Activated CD8-positive, alpha-beta T cell treated with anti-CD3 and anti-CD28 coated beads for 36 hours (primary cell): ENCODE data around the gene LPP. TPM values are rescaled to one million over a fixed set of nuclear protein-coding genes. Genes with fewer than 3 reads are reported as not detected.

Experiments
- ATAC-seq: fragments of 200-7000 bp; cut with Tn5 transposase; one replicate; pipeline ENCODE4 v1.10.0; 2021; ENCODE audit warnings: mild to moderate bottlenecking, moderate library complexity
- CTCF ChIA-PET: fragments of 350-600 bp; sonication (Branson Sonifier 250); formaldehyde crosslinking; loops from one replicate; lab custom pipeline; 2021; ENCODE audit warnings: antibody characterized with exemption; lab: Charles Lee
- POLR2A ChIA-PET: fragments of 350-600 bp; sonication (Branson Sonifier 250); formaldehyde crosslinking; loops from one replicate; lab custom pipeline; 2021; ENCODE audit warnings: antibody characterized with exemption; lab: Charles Lee
- DNase-seq: peaks from one replicate; pipeline ENCODE4 v3.0.0-alpha.2; 2020
- H3K27ac Mint-ChIP-seq: one replicate; pipeline ENCODE4 v1.8.0; 2021; ENCODE audit warnings: mild to moderate bottlenecking, mixed read lengths
- H3K27me3 Mint-ChIP-seq: one replicate; pipeline ENCODE4 v1.8.0; 2021; ENCODE audit warnings: mixed read lengths
- H3K36me3 Mint-ChIP-seq: one replicate; pipeline ENCODE4 v1.8.0; 2021; ENCODE audit warnings: low read depth, mixed read lengths
- H3K4me1 Mint-ChIP-seq: one replicate; pipeline ENCODE4 v1.8.0; 2021; ENCODE audit warnings: low read depth, mixed read lengths
- H3K4me3 Mint-ChIP-seq: one replicate; pipeline ENCODE4 v1.8.0; 2021; ENCODE audit warnings: mild to moderate bottlenecking, moderate library complexity, mixed read lengths
- H3K9me3 Mint-ChIP-seq: one replicate; pipeline ENCODE4 v1.8.0; 2021; ENCODE audit warnings: mixed read lengths
- intact Hi-C: fragments of 100-400 bp; cut with micrococcal nuclease; formaldehyde crosslinking; loops from one replicate; pipeline ENCODE4 v1.10.0; 2022
- total RNA-seq, 2 experiments: library from RNA; stranded (reverse); gene quantifications; one replicate each; pipeline ENCODE4 v1.2.3, GENCODE V29; 2021
- TF ChIP-seq, protein P1 (sequence below): fragments of 200-600 bp; IDR thresholded peaks from one replicate; pipeline ENCODE4 v1.8.0; 2022; ENCODE audit warnings: antibody characterized with exemption, mild to moderate bottlenecking

Gene LPP
- total RNA-seq, 2 experiments from 2014 or later: 16.4 to 22.6 TPM

DNA sequence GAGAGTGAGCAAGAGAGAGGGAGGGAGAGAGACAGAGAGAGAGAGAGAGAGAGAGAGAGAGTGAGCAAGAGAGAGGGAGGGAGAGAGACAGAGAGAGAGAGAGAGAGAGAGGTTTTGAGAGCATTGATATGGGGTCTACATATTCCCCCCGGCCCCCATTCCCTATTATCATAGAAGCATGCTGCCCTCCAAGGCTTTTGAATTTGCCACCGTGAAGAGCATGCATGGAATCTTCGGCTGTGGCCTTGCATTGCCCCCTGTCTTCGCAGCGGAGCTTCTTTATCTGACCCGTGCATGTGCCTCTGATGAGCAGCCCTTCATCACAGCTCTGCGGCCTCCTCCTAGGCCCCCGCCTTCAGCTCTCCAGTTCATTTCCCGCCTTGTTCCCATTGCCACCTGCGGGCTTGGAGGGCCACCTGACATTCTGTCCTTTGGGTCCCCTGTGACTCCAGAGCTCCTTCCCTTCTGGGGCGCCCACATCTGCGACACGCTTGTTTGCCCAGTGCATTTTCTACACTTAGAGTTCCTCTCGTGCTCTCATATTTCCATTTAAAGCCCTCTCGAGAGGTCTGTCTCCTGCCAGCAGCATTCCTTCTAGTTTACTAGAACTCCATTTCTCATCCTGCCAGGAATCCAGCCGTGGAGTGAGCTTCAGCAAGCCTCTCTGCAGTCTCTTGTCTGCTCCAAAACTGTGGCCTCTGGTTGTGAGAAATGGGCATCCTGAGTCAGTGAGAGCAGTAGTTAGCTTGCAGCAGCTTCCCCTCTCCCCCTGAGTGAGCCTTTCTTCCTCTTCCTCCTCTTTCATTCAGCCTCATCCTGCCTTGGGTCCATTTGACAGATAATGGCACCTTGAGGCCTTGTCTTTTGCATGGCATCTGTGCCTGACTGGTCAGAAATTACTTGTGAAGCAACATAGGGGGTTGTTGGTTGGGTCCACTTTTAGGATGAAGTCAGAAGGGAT, 25.3 kb downstream of the LPP start:
- DNase-seq (no peak), ATAC-seq (no peak)
- Mint-ChIP-seq H3K4me3 (no peak overlapping the region), H3K4me1 (peaks cover 32% of the 10 kb centered on the region), H3K27ac (no peak overlapping the region), H3K36me3 (peaks cover 2% of the 10 kb centered on the region), H3K9me3 (no peaks in the 10 kb centered on the region), H3K27me3 (no peaks in the 10 kb centered on the region)
- POLR2A ChIA-PET: interaction anchor here (0.6 kb wide), 1 partner anchor 64 kb away, joined by 3 read pairs; no protein-coding TSS in a partner anchor
- CTCF ChIA-PET: no interaction called here
- TF ChIP-seq, protein P1, sequence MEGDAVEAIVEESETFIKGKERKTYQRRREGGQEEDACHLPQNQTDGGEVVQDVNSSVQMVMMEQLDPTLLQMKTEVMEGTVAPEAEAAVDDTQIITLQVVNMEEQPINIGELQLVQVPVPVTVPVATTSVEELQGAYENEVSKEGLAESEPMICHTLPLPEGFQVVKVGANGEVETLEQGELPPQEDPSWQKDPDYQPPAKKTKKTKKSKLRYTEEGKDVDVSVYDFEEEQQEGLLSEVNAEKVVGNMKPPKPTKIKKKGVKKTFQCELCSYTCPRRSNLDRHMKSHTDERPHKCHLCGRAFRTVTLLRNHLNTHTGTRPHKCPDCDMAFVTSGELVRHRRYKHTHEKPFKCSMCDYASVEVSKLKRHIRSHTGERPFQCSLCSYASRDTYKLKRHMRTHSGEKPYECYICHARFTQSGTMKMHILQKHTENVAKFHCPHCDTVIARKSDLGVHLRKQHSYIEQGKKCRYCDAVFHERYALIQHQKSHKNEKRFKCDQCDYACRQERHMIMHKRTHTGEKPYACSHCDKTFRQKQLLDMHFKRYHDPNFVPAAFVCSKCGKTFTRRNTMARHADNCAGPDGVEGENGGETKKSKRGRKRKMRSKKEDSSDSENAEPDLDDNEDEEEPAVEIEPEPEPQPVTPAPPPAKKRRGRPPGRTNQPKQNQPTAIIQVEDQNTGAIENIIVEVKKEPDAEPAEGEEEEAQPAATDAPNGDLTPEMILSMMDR: no peak
- intact Hi-C loops: no loop called here

DNA sequence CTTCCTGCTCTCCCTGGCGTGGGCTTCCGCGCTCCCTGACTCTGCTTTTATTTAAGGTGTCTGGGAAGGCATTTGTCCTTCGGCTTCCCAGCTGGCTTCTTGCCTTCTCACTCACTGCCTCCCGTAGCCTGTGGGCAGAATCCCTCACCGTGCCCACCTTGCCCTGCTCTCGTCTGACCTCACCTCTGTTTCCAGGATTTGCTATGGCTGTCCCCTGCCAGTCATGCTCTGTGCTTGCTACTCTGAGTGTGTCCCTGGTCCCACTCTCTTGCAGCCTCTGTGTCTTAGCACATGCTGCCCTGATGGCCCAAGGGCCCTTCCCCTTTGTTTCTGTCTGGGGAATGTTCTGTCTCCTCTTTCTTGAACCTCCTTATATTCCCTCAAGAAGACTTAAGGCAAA, 26.2 kb downstream of the LPP start:
- CTCF ChIA-PET: no interaction called here
- TF ChIP-seq, protein P1: no peak

DNA sequence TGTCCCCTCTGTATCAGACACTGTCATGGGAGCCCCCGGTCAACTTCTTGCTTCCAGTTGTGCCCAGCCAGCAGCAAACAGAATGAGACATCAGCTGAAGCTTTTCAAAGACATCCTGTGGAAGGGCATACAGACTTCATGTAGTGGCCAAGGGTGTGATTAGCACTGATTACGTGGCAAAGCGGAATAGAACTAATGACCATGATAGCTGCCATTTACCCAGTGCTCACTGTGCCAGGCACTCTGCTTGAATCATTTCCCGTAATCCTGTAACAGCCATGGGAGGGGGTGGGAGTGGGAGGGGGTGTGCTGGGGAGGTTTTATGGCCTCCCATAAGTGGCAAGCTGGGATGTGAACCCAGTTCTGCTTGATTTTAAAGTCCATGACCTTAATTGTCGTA, 29.5 kb downstream of the LPP start:
- H3K4me3 Mint-ChIP-seq: no peak overlapping the region
- TF ChIP-seq, protein P1: no peak
- DNase-seq (no peak), ATAC-seq (no peak)
- ChIA-PET POLR2A (interaction anchor here (1.9 kb wide), 1 partner anchor 100 kb away, joined by 4 read pairs; no protein-coding TSS in a partner anchor), CTCF (interaction anchor here (0.8 to 1.2 kb wide), 2 partner anchors 156 to 443 kb away, joined by 3 read pairs; no protein-coding TSS in a partner anchor)
- H3K27me3 Mint-ChIP-seq: no peaks in the 10 kb centered on the region
- peaks cover 2% of the 10 kb centered on the region for H3K36me3 Mint-ChIP-seq
- H3K4me1 Mint-ChIP-seq: peaks cover 37% of the 10 kb centered on the region
- no peak overlapping the region for H3K27ac Mint-ChIP-seq
- intact Hi-C loops: no loop called here
- no peaks in the 10 kb centered on the region for H3K9me3 Mint-ChIP-seq

More for the DNA sequence above, 26.2 kb downstream of the LPP start:
- Mint-ChIP-seq H3K36me3 (peaks cover 2% of the 10 kb centered on the region), H3K4me3 (no peak overlapping the region), H3K27me3 (no peaks in the 10 kb centered on the region), H3K4me1 (peaks cover 29% of the 10 kb centered on the region), H3K9me3 (no peaks in the 10 kb centered on the region), H3K27ac (no peak overlapping the region)
- intact Hi-C loops: no loop called here
- DNase-seq (no peak), ATAC-seq (no peak)
- POLR2A ChIA-PET: no interaction called here

DNA sequence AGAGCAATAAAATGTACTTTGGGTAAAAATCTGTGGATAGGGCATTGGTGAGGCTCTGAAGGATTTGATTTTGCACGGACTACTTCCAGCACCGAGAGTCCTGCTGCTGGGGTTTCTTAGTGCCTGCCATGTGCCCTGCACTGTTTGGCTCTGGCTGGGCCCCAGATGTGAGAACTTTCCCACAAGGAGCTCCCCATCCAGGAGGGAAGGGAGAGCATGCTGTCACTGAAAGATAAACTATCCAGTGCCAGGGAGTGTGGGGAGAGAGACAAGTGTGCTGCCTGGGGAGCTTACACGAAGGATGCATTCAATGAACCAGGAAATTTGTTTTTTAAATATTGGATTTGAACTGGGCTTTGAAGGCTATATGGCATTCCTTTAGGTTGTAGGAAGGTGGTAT, 30.2 kb downstream of the LPP start:
- Mint-ChIP-seq H3K4me3 (no peak overlapping the region), H3K27ac (no peak overlapping the region), H3K36me3 (peaks cover 2% of the 10 kb centered on the region), H3K4me1 (peaks cover 37% of the 10 kb centered on the region), H3K27me3 (no peaks in the 10 kb centered on the region), H3K9me3 (no peaks in the 10 kb centered on the region)
- ChIA-PET POLR2A (interaction anchor here (0.6 to 1.9 kb wide), 4 partner anchors 20 to 577 kb away, joined by 3 to 4 read pairs (median 4); no protein-coding TSS in a partner anchor), CTCF (no interaction called here)
- TF ChIP-seq, protein P1: no peak
- no peak for ATAC-seq
- intact Hi-C loops: no loop called here
- DNase-seq: no peak

DNA sequence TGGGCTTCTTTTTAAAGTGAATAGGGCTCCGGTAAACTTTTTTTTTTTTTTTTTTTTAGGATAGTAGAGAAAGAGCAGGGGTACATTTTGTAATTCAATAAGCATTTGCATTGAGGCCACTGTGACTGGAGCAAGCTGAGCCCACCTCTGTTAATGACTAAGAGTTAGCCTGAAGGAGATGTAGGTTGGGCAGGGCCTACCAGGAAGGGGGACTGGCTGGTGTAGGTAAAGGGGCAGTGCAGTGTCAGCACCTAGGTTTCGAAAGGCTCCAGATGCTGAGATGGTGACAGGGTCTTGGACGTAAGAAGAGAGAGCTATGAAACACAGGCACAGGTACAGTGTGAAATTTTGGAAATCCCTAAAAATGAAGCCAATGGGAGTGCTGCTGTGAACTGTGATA, 30.7 kb downstream of the LPP start:
- Mint-ChIP-seq H3K27ac (no peak overlapping the region), H3K4me3 (no peak overlapping the region), H3K9me3 (no peaks in the 10 kb centered on the region), H3K4me1 (peaks cover 37% of the 10 kb centered on the region), H3K36me3 (peaks cover 2% of the 10 kb centered on the region), H3K27me3 (no peaks in the 10 kb centered on the region)
- no peak for DNase-seq
- intact Hi-C loops: no loop called here
- TF ChIP-seq, protein P1: no peak
- ATAC-seq: no peak
- POLR2A ChIA-PET: interaction anchor here (0.6 to 1.9 kb wide), 4 partner anchors 20 to 576 kb away, joined by 3 to 4 read pairs (median 4); no protein-coding TSS in a partner anchor
- CTCF ChIA-PET: interaction anchor here (1.7 kb wide), 1 partner anchor 444 kb away, joined by 3 read pairs; no protein-coding TSS in a partner anchor
